RWPE2 (cell line): ENCODE measurements around the gene ZNHIT1.
"Not testable (repeated sequence)": the region's sequence is repeated elsewhere in the genome, so short reads cannot be mapped to it uniquely, and the experiment has no call there.

ENCODE experiments used
- ATAC-seq: fragments of 200-7000 bp; cut with Tn5 transposase; 3 replicates; pipeline ENCODE4 v1.9.1; 2021; ENCODE audit warnings: low read depth
- DNase-seq: peaks from one replicate; pipeline ENCODE4 v3.0.0-alpha.2; 2020; ENCODE audit warnings: low spot score
- H3K27ac ChIP-seq: fragments of 450-650 bp; 2 replicates; pipeline ENCODE4 v1.5.1; 2017; ENCODE audit warnings: mild to moderate bottlenecking; ENCODE audit not compliant: poor library complexity, severe bottlenecking
- H3K27me3 ChIP-seq: fragments of 250-450 bp; sonication (Bioruptor Pico); 2 replicates; pipeline ENCODE4 v1.5.1; 2021; ENCODE audit warnings: mild to moderate bottlenecking, moderate library complexity; ENCODE audit not compliant: insufficient read depth, poor library complexity, severe bottlenecking
- H3K36me3 ChIP-seq: fragments of 250-450 bp; sonication (Bioruptor Pico); 2 replicates; pipeline ENCODE4 v1.5.1; 2020; ENCODE audit warnings: low read depth, mild to moderate bottlenecking, moderate library complexity
- H3K4me1 ChIP-seq: fragments of 250-450 bp; sonication (Bioruptor Pico); 2 replicates; pipeline ENCODE4 v1.5.1; 2021; ENCODE audit warnings: mild to moderate bottlenecking, moderate library complexity; ENCODE audit not compliant: insufficient read depth, poor library complexity, severe bottlenecking
- H3K4me3 ChIP-seq: fragments of 250-450 bp; sonication (Bioruptor Pico); 2 replicates; pipeline ENCODE4 v1.5.1; 2021; ENCODE audit warnings: mild to moderate bottlenecking, moderate library complexity; ENCODE audit not compliant: severe bottlenecking
- H3K9me3 ChIP-seq: fragments of 250-450 bp; sonication (Bioruptor Pico); 2 replicates; pipeline ENCODE4 v1.5.1; 2021; ENCODE audit warnings: mild to moderate bottlenecking, moderate library complexity; ENCODE audit not compliant: severe bottlenecking
- TF ChIP-seq, protein P1 (sequence below): fragments of 450-650 bp; IDR thresholded peaks from one replicate; pipeline ENCODE4 v1.5.1; 2017; ENCODE audit warnings: mild to moderate bottlenecking, moderate library complexity; ENCODE audit not compliant: poor library complexity, severe bottlenecking

Gene ZNHIT1

DNA sequence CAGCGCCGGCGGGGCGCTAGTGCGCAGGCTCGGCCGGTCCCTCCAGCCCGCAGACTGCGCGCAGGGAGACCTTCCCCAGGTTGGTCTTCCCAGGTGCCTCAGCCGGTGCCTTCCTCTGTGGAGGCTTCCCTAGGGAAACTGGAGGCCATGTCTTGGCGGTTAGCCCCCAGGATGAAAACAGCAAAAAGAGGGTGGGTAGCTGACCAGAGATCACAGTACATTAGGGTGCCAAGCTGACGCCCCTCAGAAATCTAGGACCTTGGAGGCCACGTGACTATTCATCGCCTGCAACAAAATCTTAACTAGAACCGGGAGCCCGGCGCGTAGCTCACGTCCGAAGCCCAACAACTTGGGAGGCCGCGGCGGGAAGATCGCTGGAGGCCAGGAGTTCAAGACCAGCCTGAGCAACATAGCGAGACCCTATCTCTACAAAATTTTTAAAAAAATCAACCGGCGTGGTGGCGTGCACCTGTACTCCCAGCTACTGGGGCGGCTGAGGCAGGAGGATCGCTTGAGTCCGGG lies 27.2 kb downstream of the ZNHIT1 start:
- Histone ChIP-seq H3K9me3 (no peaks in the 10 kb centered on the region), H3K4me3 (peak overlapping the region; percentile 78), H3K27ac (peak overlapping the region; percentile 70), H3K27me3 (no peaks in the 10 kb centered on the region), H3K36me3 (peaks cover 31% of the 10 kb centered on the region), H3K4me1 (peaks cover 6% of the 10 kb centered on the region)
- TF ChIP-seq, protein P1, sequence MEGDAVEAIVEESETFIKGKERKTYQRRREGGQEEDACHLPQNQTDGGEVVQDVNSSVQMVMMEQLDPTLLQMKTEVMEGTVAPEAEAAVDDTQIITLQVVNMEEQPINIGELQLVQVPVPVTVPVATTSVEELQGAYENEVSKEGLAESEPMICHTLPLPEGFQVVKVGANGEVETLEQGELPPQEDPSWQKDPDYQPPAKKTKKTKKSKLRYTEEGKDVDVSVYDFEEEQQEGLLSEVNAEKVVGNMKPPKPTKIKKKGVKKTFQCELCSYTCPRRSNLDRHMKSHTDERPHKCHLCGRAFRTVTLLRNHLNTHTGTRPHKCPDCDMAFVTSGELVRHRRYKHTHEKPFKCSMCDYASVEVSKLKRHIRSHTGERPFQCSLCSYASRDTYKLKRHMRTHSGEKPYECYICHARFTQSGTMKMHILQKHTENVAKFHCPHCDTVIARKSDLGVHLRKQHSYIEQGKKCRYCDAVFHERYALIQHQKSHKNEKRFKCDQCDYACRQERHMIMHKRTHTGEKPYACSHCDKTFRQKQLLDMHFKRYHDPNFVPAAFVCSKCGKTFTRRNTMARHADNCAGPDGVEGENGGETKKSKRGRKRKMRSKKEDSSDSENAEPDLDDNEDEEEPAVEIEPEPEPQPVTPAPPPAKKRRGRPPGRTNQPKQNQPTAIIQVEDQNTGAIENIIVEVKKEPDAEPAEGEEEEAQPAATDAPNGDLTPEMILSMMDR: no peak
- no peak for DNase-seq
- ATAC-seq: no peak

DNA sequence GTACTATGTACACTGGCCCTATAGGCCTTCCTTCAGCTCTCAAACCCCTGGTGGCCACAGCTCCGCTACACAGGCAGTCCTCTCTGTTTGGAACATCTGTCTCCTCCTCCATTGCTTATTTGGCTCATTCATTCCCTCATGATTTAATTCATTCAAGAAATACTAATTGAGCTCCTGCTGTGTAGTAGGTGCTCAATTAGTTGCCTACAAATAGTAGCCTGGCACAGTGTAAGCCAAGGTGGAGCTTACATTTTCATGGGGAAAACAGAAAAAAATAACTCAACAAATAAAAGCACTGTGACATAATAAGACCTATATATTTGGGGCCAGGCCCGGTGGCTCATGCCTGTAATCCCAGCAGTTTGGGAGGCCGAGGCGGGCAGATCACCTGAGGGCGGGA lies 30.3 kb downstream of the ZNHIT1 start:
- TF ChIP-seq, protein P1: no peak
- no peak for DNase-seq
- Histone ChIP-seq H3K36me3 (peaks cover 18% of the 10 kb centered on the region), H3K4me3 (no peak overlapping the region), H3K27ac (no peak overlapping the region), H3K4me1 (peaks cover 3% of the 10 kb centered on the region), H3K27me3 (no peaks in the 10 kb centered on the region), H3K9me3 (no peaks in the 10 kb centered on the region)
- no peak for ATAC-seq

DNA sequence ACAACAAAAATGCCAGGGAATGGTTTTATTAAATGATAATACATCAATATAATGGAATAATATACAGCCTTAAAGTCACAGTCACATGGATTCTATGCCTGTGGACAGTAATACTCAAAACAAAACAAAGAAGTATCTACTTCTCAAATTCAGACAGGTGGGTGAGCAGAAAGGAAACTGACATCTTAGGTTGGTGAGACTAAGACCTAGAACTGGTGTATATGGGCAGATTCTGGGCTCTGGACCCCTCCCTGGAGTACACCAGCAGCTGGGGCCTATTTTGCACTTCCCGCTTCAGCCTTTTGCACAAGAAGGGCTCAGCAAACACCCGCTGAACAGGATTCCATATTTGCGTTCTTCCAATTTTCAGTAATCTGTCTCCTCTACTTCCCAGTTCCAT lies 32.4 kb downstream of the ZNHIT1 start:
- TF ChIP-seq, protein P1: no peak
- ATAC-seq (no peak), DNase-seq (no peak)
- H3K9me3 ChIP-seq: no peaks in the 10 kb centered on the region
- peaks cover 18% of the 10 kb centered on the region for H3K36me3 ChIP-seq
- no peak overlapping the region for H3K4me3 ChIP-seq
- H3K27me3 ChIP-seq: no peaks in the 10 kb centered on the region
- H3K4me1 ChIP-seq: no peaks in the 10 kb centered on the region
- H3K27ac ChIP-seq: no peak overlapping the region

DNA sequence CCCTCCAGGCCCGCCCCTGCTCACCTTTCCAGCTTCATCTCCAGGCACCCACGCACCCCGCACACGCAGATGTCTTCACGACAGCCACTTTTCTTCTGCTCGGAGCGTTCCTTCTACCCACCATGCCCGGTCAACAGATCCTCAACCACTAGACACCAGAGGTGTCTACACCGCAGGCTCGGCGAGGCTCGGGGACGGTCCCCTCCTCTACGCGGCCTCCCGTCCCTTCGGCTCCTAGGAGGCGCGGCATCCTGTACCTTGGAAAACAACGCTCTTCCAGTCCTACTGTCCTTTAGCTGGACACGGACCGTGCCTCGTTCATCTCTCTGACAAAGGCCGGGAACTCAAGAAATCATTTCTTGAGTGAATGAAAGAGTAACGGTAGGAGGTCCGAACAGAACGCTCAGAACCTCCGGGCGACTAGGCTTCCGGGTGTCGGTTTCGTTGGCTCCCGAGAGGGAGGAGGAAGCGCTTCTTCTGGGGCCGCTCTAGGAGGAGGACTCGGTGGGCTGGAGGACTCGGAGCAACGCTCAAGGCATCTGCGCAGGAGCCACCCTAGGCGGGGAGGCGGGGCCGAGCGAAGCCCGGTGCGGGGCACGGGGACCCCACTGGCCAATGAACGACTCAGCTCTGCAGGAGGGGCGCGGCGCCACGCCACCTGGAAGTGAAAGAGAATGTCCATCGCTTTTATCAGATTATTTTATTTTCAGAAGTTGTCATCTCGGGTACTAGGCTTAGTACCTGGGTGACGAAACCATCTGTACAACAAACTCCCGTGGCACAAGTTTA lies 34.1 kb downstream of the ZNHIT1 start:
- peak; percentile 98 for DNase-seq
- peaks cover 14% of the 10 kb centered on the region for H3K36me3 ChIP-seq
- peak overlapping the region; percentile 57 for H3K4me3 ChIP-seq
- H3K9me3 ChIP-seq: no peaks in the 10 kb centered on the region
- TF ChIP-seq, protein P1: no peak
- H3K4me1 ChIP-seq: no peaks in the 10 kb centered on the region
- H3K27ac ChIP-seq: peak overlapping the region; percentile 12
- ATAC-seq: peak; percentile 100
- H3K27me3 ChIP-seq: no peaks in the 10 kb centered on the region

DNA sequence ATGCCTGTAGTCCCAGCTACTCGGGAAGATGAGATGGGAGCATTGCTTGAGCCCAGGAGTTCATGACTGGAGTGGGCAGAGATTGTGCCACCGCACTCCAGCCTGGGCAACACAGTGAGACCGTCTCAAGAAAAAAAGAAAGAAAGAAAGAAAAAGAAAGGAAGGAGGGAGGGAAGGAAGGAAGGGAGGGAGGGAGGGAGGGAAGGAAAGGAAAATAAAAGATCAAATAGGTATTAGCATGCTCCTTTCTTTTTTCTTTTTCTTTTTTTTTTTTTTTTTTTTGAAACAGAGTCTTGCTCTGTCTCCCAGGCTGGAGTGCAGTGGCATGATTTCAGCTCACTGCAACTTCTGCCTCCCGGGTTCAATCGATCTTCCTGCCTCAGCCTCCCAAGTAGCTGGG lies 35.2 kb downstream of the ZNHIT1 start:
- H3K9me3 ChIP-seq, H3K27ac ChIP-seq, DNase-seq, H3K4me1 ChIP-seq, ATAC-seq, H3K27me3 ChIP-seq, H3K4me3 ChIP-seq: not testable (repeated sequence)
- peaks cover 14% of the 10 kb centered on the region for H3K36me3 ChIP-seq
